Stimulated activated CD8-positive, alpha-beta memory T cell treated with anti-CD3 and anti-CD28 coated beads, Interleukin-2, amount 100 ng/mL, for 1 hour (primary cell): Measurements from ENCODE around the gene LAMC2.

Source experiments
- DNase-seq, 2 donors: peaks; one replicate each; pipeline ENCODE4 v3.0.0-alpha.2; 2020; ENCODE audit warnings: low read depth in 2 of 2

LAMC2 gene

DNA sequence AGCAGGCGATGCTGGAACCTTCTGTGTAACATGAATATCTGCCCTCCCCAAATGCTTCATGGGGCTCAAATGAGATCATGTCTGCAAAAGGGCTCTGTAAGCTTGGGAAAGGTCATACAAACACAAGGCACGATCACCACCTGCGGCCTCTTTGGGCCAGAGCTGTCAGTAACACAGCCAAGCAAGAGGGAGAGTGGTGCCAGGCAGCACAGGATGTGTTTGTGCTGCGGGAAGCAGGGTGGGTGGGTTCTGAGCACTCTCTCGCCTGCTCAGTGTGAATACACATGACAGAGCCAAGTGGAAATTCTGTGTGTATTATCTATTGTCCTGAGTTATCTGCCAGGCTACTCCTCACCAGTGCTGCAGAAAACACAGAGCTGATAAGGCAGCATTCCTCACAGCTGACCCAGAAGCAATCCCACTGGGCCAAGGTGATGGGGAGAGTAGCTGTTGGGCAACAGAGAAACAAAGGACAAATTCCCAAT is 101.2 kb downstream of the LAMC2 start:
- DNase-seq = no peak

GRCh38 chr1:183288583-183288982 is 102.5 kb downstream of the LAMC2 start:
- DNase-seq = no peak

DNA sequence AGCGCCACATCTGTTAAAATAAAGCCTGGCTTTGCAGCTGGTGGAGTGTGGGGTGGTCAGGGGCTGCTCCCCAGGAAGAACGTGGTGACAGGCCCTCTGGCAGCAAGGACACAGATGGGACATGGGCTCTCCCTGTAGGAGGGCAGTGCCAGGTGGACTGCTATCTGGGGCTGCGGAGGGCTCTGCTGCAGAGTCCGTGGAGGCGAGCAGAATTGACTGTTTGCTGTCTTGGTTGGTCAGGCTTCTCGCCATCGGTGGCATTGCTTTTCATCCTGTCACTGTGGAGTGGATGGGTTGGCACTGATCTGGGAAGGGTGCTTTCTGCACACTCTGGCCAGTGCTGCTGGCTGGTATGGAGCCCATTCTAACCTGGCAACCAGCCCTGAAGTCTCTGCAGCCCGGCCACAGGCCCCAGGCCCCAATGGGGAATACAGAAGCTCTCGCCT is 103.0 kb downstream of the LAMC2 start:
- no peak for DNase-seq

DNA sequence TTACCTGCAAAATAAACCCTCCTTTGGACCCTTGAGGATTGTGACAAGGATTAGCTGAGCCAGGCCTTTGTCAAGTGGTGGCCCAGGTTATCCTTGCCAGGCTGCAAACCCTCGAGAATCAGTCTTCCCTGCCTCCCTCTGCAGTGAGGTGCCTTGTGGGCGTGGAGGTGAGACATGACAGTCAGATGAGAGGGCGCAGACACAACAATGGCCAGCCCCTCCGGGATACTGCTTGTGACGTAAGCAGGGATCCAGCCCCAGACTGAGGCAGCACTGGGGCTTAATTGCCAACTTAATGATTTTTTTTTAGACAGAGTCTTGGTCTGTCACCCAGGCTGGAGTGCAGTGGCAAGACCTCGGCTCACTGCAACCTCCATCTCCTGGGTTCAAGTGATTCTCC is 104.6 kb downstream of the LAMC2 start:
- no peak for DNase-seq

- DNase-seq = no peak
Observed at GRCh38 chr1:183291216-183291762, 105.2 kb downstream of the LAMC2 start.

DNA sequence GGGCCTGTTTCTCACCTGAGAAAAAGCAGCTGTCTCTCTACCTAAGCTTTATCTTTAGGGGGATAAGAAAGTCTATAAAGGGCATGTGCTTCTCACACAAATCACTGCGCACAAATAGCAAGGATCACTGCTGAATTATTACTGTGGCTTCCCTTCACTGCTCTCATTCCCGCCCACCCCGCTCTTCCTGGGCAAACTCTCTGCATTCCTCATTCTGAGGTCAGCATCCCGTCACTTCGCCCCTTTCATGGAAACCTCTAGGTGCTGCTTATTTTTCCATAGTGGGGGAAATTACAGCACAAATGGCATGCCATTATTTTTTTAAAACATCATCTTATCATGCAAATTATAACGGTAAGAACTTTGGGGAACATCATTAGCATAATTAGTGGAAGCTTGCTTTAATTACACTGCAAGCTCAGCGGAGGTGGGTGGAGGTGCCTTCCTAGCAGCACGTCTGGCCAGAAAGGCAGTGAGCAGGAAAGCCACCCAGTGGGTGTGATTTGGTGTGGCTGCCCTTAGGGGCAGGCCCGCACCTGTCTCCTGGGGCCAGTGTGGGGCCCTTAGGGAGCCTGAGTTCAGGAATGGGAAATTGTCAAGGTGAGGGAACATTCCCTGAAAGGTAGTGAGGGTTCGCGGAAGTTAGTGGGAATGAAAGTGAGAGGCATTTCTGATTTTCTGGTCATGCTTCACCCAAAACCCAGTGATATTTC is 105.9 kb downstream of the LAMC2 start:
- DNase-seq = no peak

- DNase-seq = no peak
Observed at GRCh38 chr1:183293241-183293640, 107.2 kb downstream of the LAMC2 start.

DNA sequence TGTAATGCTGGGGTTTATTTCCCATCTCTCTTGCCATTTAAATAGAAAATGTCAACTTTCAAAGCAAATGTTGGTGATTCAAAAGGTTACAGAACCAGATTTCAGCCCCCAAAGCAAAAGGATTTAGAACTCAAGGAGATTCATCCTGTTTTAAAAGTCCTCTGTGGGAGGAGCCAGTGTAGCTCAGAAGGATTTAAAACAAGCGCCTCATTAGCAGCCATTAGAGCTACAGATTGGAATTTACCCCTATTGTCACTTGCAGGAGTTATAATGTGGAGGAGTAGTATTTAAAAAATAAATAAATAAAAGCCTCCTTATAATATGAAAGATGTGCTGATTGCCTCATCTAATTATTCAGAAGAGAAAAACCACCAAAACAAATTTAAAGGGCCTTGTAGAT is 107.8 kb downstream of the LAMC2 start:
- DNase-seq = no peak
